H1 (cell line): ENCODE results near the gene ABCD2.

Source experiments
- HDAC2 ChIP-seq, 2 experiments: fragments of 300-600 bp in 1 of 2; sonication (generic) in 1 of 2; IDR thresholded peaks; 2 replicates each; pipeline ENCODE4 v1.6.1; 2011 to 2012; ENCODE audit warnings: low read depth in 2 of 2, low read length in 2 of 2, mild to moderate bottlenecking in 2 of 2, moderate library complexity in 2 of 2, borderline replicate concordance in 1 of 2, inconsistent platforms in 1 of 2
- POLR2A ChIP-seq, 2 experiments: IDR thresholded peaks; 1 replicate in 1 of 2; 2 replicates in 1 of 2; pipeline ENCODE4 v1.6.1; 2011; ENCODE audit warnings: low read depth in 2 of 2, low read length in 2 of 2, mild to moderate bottlenecking in 2 of 2; ENCODE audit errors: control extremely low read depth in 1 of 2
- POLR2AphosphoS5 ChIP-seq: IDR thresholded peaks from 2 replicates; pipeline ENCODE4 v1.6.1; 2011; ENCODE audit warnings: low read depth, low read length
- TF ChIP-seq, protein P1 (sequence below): IDR thresholded peaks from 2 replicates; pipeline ENCODE4 v1.6.1; 2012; ENCODE audit warnings: inconsistent platforms

DNA sequence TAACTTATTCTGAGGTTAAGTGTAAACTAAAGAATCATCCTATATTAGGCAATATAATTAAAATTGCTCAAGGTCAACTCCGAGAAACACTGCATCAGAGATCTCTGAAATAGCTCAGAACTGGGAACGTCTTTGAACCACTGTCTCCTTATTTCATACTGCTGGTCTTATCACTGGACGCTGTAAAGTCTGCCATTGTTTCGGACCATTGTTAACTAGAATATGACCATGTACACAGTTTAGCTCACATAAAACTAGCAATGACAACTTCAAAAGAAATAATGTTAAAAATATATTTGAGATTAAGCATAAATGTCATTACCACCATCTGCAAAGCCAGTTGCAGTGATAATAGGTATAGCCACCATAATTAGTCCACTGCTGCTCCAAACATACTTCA is 2.9 kb downstream of the ABCD2 start:
- TF ChIP-seq HDAC2 (IDR thresholded peaks at IDR 0.05; ENCODE audit: borderline replicate concordance in 1 of 2, low read depth in 2 of 2, low read length in 2 of 2) (no peak), POLR2A (IDR thresholded peaks at IDR 0.05; ENCODE audit: control extremely low read depth in 1 of 2, low read depth in 2 of 2, low read length in 2 of 2) (no peak), POLR2AphosphoS5 (no peak)
- TF ChIP-seq, protein P1, sequence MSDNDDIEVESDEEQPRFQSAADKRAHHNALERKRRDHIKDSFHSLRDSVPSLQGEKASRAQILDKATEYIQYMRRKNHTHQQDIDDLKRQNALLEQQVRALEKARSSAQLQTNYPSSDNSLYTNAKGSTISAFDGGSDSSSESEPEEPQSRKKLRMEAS = no peak
